ENCODE results near the gene SLC2A9.

The SLC2A9 gene

DNA sequence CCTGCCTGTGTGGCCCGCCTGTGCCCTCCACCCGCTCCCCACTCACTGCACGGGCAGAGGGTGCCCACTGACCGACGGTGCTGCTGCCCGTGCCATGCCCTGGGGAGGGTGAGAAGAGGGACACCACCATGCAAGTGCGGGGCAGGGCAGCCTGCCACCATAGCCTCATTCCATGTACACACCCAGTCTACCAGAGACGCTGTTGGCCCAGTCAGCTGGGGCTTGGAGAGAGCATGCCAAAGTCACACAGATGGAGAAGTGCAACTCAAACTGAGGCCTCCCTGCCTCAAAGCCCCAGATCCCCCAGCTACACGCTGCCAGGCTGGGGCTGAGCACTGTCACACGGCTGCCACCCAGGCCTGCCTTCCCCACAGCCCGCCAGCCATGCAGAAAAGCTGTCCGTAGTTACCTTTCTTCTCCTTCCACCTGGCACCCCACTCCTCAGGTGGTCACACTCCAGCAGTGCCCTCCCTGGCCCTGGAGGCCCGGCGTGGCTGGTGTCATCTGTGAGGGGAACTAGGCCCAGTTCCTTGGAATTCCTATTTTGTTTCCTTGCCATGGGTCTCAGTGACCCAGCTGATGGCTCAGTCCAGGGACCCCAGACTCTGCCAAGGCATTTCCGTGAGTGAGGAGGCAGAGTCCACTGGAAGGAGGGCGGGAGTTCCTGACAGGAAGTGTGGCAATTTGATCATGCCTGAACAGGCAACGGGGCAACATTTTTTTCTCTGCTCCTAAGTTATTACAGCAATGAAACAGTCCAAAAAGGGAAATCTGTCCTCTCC is at the start of gene SLC2A9:
TSS of gene SLC2A9 (minus strand) at position 627 of the 782 bp plus-strand sequence. CDS start at position 559, 68 bp downstream.
- no peak for DNase-seq

GRCh38 chr4:10069075-10069642 is 47.9 kb upstream of the SLC2A9 start:
- no peak for DNase-seq

DNA sequence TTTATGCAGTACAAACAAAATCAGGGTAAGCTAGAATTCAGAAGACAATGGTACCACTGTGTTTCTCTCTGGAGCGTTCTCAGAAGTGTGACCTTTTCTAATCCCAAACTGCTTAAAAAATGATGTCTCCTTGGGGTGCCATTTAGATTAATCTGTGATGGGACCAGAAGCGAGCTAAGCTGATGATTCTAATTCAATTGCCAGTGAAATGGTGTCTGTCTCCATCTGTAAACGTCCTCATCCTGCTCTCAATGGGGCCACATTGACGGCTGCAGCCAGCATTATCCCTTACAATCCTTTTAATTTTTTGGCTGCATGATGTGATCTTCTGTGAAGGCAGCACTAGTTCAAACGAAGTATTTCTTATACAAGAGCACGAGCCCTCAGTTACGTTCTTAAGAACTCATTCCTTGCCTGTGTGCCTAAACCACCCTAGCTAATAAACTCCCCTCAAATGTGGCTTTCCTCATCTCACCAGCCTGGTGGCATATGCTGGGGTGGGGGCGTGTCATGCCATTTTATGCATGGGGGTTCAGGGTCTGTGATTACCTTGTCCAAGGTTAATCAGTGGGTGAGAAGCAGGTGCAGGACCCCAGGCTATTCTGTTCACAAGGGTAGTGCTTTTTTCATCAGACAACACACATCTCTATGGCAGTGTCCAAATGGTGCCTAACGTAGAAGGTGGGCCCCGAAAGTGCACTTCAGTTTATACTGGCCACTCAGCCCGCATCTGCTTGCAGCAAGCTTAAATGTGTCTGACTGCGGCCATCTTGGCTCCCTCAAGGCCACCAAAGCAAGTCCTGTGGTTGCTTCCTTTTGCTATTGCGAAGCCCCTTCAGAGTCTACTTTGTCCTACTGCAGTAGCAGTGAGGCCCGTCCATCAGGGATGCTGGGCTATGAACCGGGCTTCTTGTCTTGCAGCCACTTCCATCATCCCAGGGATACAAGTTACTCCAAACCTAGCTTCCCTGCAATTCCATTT is 45.7 kb upstream of the SLC2A9 start:
- peak; percentile 31 for DNase-seq

DNA sequence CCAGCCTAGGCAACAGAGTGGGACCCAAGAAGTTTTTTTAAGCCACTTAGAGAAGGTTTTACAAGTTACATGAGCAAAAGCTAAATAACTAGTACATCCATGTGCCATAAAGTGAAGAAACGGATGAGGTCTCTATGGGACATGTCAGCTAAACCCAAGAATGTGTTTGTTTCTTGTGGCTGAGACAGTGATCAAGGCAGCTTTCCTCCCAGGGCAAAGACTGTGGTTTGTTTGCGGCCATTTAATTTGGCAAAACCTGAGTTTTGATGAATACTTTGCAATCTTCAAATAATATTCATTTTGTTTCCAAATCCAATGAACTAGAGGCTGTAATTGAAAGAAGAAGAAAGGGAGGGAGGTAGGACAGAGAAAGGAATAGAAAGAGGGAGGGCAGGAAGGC is 44.9 kb upstream of the SLC2A9 start:
- no peak for DNase-seq

DNA sequence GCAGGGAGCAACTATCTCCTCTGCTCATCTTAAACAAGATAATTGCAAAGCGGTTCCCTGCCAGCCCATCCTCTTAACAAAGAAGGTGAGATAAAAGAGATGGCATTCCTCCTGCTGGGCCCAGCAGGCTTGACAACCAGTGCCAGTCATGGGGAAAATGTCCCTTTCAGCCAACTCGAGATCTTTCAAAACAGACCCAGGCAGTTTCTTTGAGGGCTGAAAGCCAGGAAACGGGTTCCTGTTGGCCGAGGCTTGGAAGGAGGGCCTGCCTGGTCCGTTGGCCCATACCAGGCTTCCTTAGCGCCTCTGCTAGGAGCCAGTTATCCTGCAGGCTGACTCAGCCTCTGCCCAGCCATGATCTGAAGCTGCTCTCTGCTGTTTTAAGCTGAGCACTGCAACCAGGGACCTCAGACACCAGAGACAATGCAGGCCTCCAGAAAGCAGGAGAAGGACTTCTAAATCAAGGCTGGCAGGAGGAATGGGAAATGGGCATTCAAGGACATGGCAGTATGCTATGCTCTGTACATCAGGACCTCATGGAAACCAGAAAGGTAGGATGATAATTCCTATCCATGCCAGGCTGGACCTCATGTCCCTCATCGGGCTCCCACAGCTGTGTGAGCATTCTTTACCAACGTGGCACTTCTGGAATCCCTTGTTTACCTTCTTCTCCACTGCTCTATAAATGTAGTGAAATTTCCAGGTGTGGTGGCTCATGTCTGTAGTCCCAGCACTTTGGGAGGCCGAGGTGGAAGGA is 42.4 kb upstream of the SLC2A9 start:
- DNase-seq, result peak; percentile 42

DNA sequence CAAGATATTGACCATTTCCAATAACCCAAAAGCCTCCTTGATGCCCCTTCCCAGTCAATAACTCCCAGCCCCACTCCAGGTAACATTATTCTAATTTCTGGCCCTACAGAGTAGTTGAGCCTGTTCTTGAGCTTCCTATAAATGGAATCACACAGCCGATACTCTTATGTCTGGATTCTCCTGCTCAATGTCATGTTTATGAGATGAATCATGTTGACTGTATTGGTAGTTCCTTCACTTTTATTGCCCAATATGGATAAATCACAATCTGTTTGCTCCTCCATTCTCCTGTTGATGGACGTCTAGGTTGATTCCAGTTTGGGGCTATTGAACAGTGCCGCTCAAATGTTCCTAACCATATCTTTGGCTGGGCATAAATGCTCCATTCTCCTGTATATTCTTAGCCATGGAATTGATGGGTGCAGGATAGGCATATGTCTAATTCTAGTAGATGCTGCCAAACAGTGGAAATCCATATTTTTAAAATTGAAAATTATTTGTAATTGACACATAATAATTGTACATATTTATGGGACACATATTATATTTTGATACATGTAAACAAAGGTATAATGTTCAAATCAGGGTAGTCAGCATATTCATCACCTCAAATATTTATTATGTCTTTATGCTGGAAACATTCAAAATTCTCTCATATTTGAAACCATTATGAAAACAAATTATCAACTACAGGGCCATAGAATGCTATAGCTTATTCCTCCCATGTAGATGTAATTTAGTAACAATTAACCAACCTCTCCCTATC is 40.5 kb upstream of the SLC2A9 start:
- no peak for DNase-seq

DNA sequence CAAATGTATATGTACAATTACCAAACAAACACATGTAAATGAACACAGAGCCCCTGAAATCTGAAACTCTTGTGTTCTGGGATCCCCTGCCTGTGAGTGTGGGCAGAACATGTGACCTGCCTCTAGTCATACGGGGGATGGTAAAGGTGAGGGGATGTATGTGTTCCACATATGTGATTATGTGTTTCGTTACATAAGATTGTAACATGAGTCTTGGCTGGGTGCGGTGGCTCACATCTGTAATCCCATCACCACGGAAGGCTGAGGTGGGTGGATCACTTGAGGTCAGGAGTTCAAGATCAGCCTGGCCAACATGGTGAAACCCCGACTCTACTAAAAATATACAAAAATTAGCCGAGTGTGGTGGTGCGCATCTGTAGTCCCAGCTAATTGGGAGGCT is 37.1 kb upstream of the SLC2A9 start:
- DNase-seq, result no peak

DNA sequence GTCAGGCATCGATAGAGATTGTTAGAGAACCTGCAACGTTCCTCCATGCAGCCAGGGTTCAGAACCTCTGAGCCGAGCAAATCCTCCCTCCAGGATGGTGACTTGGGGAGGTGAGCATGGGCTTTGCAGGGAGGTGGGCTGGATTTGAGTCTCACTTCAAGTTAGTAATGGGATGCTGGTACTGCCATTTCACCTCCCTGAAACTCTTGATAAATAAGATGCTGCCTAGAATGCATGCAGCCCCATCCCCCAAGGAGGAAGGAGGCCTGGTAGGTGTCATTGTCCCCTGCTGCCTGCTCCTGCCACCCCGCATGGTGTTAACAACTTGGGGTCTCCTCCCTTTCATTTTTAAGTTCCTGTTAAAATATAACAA is 35.7 kb upstream of the SLC2A9 start:
- DNase-seq, result no peak

DNA sequence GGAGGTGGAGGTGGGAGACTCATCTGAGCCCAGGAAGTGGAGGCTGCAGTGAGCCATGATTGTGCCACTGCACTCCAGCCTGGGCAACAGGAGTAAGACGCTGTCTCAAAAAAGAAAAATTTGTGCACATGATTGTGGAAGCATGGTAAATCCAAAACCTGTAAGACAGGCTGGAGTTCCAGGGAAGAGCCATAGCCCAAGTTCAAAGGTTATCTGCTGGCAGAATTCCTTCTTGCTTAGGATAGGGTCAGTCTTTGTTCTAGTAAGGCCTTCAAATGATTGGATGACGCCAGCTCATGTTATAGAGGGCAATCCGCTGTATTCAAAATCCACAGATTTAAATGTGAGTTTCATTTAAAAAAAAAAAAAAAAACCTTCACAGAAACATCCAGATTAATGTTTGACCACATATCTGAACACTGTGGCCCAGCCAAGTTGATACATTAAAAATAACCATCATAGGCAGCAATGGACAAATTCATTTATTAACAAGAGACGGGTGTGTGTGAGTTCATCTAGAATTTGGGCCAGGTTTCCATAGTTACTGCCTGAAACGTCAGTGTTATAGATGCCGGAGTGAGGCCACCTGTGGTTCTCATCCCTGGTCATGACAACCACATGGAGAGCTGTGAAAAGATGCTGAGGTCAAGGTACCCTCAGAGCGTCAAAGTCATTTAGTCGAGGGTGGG is 35.2 kb upstream of the SLC2A9 start:
- DNase-seq, result no peak

DNA sequence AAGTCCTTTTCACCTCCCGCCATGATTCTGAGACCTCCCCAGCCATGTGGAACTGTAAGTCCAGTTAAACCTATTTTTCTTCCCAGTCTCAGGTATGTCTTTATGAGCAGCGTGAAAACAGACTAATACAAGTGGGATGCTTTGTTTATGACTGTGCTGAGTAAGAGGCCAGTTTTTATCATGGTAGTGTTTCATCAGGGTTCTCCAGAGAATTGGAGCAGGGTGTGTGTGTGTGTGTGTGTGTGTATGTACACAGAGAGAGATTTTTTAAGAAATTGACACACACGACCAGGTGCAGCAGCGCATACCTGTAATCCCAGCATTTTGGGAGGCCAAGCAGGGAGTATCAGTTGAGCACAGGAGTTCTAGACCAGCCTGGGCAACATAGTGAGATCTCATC is 34.6 kb upstream of the SLC2A9 start:
- DNase-seq, result no peak

DNA sequence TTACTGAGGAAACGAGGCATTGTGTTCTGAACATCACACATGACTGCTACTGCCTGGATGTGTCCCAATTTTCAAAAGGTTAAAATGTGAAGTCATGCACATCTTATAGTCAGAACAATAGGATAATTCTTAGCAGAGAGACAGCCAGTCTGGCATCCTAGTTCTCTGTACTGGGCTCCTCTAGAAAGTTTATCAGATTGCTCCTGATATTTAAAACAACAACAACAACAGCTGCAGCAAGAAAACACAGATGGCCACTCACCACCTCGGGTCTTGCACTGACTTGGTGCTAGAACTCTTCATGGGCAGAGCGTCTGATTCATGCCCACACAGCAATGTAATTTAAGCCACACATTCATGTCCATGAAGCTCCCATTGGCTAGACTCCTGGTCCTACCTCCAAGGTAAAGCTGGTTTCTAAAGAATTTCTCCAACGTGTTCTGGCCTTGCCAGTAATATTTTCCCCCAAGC is 33.3 kb upstream of the SLC2A9 start:
- no peak for DNase-seq

DNA sequence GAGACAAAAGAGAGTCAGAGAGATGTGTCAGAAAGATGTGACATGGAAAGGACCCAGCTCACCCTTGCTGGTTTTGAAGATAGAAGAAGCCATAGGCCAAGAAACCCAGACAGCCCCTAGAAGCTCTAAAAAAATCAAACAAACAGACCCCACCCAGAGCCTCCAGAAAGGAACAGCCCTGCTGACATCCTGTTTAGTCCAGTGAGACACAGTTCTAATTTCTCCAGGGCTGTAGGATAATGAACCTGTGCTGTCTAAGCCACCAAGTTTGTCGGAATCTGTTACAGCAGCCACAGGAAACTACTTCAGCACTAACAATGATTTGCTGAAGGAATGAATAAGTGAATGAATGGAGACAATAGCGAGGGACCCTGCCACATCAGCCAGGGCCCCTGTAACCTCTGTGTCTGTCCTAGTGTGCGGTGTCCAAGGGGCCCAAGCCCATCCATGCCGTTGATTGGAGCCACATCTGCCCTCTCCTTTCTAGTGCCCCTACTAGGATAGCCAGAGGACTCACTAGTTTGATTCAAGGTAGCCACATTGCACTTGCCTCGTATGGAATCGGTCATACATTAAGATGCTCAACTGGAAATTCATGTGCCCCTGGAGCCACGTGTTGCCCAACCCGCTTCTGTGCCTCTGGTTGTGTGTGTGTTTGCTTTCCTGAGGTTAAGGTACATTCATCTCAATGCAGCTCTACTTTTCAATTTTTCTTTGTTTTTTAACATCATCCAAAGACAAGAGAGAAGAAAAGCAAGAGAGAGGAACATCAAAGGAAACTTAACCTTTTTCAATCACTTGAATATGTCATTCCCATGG is 32.5 kb upstream of the SLC2A9 start:
- DNase-seq, result no peak

- no peak for DNase-seq
These were observed 30.3 kb upstream of the SLC2A9 start for GRCh38 chr4:10051517-10052135.

- no peak for DNase-seq
These were observed 29.4 kb upstream of the SLC2A9 start for GRCh38 chr4:10050721-10051120.

- no peak for DNase-seq
These were observed 29.0 kb upstream of the SLC2A9 start for GRCh38 chr4:10050261-10050661.

DNA sequence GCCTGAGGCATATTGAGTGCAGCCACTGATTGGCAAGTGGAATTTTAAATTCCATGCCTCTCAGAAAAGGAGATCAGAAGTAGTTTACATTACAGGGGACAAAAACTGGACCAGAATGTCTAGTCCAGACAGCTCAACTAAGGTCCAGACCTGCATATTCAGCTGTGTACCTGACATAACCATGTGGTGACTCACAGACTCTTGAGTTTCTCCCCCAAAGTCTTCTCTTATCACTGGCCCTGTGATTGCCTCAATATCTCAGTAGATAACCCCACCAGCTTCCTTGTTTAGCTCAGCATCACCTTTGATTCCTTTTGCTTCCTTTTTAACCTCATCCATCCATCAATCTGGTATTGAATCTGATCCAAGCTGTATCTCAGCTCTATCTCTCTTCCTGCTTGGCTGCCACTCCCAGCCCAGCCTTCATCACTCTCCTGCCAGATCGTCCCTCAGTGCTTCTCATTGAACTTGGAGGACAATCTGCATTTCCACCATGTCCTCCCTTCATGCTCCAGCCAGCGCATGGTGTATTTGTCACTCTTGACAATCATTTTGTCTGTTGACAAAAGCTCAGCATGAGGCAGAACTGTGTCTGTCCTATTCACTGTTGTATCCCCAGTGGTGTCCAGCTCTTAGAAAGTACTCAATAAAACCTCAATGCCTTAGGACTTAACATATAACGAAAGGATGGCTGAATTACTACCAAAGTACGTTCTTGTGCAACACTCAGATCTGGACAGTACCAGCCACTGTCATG is 27.8 kb upstream of the SLC2A9 start:
- DNase-seq, result no peak

DNA sequence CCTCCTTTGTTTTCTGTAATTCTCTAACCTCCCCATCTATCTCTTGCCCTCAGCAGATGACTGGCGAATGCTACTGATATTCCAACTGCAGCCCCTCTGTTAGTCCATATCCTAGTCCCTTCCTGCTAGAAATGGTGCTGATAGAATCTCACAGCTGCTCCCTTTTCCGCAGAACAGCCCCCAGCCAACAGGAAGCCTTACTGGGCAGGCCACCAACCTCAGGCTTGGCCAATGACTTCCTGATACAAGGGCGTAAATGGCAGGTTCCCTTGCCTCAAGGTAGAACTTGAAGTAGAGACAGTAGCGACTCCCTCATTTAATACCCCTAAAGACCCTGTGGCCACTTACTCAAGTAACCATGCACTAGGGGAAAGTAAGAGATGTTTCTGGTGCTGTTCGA is 26.7 kb upstream of the SLC2A9 start:
- DNase-seq, result no peak

DNA sequence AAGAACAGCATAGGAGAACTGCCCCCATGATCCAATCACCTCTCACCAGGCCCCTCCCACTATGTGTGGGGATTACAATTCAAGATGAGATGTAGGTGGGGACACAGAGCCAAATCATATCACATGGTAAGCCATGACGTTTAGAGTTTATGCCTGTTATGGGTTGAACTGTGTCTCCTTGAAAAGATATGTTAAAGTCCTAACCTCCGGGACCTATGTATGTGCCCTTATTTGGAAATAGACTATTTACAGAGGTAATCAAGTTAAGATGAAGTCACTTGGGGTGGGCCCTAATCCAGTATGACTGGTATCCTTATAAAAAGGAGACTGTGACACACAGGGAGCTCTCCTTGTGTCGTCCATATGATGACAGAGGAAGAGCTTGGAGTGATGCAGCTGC is 25.2 kb upstream of the SLC2A9 start:
- no peak for DNase-seq

- DNase-seq, result no peak
These were observed 24.2 kb upstream of the SLC2A9 start for GRCh38 chr4:10045481-10045880.
